ENCODE data around the gene CLDN16. TPM values are rescaled to one million over a fixed set of nuclear protein-coding genes. Genes with fewer than 3 reads are reported as not detected.

Gene CLDN16
- total RNA-seq, 1 experiment from 2014 or later: not detected

DNA sequence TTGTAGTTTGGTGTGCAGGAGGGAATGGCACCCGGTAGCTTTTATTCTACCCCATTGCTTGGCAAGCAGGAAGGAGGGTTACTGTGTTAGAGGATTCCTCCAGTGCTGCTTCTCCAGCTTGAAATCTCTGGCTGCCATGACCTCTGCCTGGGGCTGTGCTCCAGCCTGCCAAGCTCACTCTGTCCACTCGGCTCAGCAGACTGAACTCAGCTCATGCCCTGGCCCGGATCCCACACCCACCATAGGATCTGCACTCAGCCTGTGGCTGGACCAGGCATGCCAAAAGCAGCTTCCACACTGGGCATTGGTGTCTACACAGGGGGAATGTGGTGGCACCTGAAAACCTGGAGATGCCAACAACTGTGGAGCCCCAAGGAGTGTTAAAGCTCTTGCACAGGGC is 26.3 kb downstream of the CLDN16 start:
- no peaks in the 10 kb centered on the region for H3K4me1 Mint-ChIP-seq
- POLR2A ChIA-PET: no interaction called here
- no peak for TF ChIP-seq IRF1 (CRISPR knock-in tag; IDR thresholded peaks at IDR 0.05)
- TF ChIP-seq, protein P1, sequence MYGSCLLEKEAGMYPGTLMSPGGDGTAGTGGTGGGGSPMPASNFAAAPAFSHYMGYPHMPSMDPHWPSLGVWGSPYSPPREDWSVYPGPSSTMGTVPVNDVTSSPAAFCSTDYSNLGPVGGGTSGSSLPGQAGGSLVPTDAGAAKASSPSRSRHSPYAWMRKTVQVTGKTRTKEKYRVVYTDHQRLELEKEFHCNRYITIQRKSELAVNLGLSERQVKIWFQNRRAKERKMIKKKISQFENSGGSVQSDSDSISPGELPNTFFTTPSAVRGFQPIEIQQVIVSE (CRISPR knock-in tag; IDR thresholded peaks at IDR 0.05; ENCODE audit: borderline replicate concordance): no peak
- no peak for TF ChIP-seq ZNF281 (CRISPR knock-in tag; IDR thresholded peaks at IDR 0.05)
- H3K27ac Mint-ChIP-seq: no peak overlapping the region
- CTCF ChIA-PET: interaction anchor here (0.9 to 1.6 kb wide), 3 partner anchors 10 to 453 kb away, joined by 3 to 4 read pairs (median 4); no protein-coding TSS in a partner anchor
- H3K9me3 Mint-ChIP-seq: peaks cover 28% of the 10 kb centered on the region
- H3K36me3 Mint-ChIP-seq: no peaks in the 10 kb centered on the region
- no peak for ATAC-seq
- no peak overlapping the region for H3K4me3 Mint-ChIP-seq
- no peaks in the 10 kb centered on the region for H3K27me3 Mint-ChIP-seq (ENCODE audit: low read depth)
- DNase-seq (ENCODE audit: low spot score): no peak

- Mint-ChIP-seq H3K4me1 (no peaks in the 10 kb centered on the region), H3K27me3 (ENCODE audit: low read depth) (no peaks in the 10 kb centered on the region), H3K4me3 (no peak overlapping the region), H3K36me3 (no peaks in the 10 kb centered on the region), H3K9me3 (no peaks in the 10 kb centered on the region), H3K27ac (no peak overlapping the region)
- ChIA-PET CTCF (interaction anchor here (0.5 to 2.9 kb wide), 11 partner anchors 9 to 475 kb away, joined by 3 to 17 read pairs (median 4); partner anchors contain the start of gene CLDN1), POLR2A (interaction anchor here (1.0 kb wide), 1 partner anchor 102 kb away, joined by 4 read pairs; the partner anchor contains the start of gene CLDN1)
- TF ChIP-seq FOXP4 (CRISPR knock-in tag; IDR thresholded peaks at IDR 0.05) (no peak), RELA (CRISPR knock-in tag; IDR thresholded peaks at IDR 0.05; ENCODE audit: borderline replicate concordance) (no peak), ZNF671 (CRISPR knock-in tag; IDR thresholded peaks at IDR 0.05) (no peak), MXD4 (CRISPR knock-in tag; IDR thresholded peaks at IDR 0.05; ENCODE audit: borderline replicate concordance) (no peak)
- TF ChIP-seq, protein P2, sequence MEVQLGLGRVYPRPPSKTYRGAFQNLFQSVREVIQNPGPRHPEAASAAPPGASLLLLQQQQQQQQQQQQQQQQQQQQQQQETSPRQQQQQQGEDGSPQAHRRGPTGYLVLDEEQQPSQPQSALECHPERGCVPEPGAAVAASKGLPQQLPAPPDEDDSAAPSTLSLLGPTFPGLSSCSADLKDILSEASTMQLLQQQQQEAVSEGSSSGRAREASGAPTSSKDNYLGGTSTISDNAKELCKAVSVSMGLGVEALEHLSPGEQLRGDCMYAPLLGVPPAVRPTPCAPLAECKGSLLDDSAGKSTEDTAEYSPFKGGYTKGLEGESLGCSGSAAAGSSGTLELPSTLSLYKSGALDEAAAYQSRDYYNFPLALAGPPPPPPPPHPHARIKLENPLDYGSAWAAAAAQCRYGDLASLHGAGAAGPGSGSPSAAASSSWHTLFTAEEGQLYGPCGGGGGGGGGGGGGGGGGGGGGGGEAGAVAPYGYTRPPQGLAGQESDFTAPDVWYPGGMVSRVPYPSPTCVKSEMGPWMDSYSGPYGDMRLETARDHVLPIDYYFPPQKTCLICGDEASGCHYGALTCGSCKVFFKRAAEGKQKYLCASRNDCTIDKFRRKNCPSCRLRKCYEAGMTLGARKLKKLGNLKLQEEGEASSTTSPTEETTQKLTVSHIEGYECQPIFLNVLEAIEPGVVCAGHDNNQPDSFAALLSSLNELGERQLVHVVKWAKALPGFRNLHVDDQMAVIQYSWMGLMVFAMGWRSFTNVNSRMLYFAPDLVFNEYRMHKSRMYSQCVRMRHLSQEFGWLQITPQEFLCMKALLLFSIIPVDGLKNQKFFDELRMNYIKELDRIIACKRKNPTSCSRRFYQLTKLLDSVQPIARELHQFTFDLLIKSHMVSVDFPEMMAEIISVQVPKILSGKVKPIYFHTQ (CRISPR knock-in tag; IDR thresholded peaks at IDR 0.05): no peak
- TF ChIP-seq, protein P3, sequence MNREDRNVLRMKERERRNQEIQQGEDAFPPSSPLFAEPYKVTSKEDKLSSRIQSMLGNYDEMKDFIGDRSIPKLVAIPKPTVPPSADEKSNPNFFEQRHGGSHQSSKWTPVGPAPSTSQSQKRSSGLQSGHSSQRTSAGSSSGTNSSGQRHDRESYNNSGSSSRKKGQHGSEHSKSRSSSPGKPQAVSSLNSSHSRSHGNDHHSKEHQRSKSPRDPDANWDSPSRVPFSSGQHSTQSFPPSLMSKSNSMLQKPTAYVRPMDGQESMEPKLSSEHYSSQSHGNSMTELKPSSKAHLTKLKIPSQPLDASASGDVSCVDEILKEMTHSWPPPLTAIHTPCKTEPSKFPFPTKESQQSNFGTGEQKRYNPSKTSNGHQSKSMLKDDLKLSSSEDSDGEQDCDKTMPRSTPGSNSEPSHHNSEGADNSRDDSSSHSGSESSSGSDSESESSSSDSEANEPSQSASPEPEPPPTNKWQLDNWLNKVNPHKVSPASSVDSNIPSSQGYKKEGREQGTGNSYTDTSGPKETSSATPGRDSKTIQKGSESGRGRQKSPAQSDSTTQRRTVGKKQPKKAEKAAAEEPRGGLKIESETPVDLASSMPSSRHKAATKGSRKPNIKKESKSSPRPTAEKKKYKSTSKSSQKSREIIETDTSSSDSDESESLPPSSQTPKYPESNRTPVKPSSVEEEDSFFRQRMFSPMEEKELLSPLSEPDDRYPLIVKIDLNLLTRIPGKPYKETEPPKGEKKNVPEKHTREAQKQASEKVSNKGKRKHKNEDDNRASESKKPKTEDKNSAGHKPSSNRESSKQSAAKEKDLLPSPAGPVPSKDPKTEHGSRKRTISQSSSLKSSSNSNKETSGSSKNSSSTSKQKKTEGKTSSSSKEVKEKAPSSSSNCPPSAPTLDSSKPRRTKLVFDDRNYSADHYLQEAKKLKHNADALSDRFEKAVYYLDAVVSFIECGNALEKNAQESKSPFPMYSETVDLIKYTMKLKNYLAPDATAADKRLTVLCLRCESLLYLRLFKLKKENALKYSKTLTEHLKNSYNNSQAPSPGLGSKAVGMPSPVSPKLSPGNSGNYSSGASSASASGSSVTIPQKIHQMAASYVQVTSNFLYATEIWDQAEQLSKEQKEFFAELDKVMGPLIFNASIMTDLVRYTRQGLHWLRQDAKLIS (CRISPR knock-in tag; IDR thresholded peaks at IDR 0.05; ENCODE audit: borderline replicate concordance): no peak
- DNase-seq (ENCODE audit: low spot score) (no peak), ATAC-seq (no peak; the same call in 1 of the 2 replicates)
Observed at GRCh38 chr3:190424108-190424477, 36.1 kb downstream of the CLDN16 start.

Data from WTC11 (cell line).